A673 (cell line): Measurements from ENCODE around the gene FBXW4.

Experiments
- EZH2 ChIP-seq: fragments of 200-600 bp; sonication (generic); IDR thresholded peaks from 2 replicates; pipeline ENCODE4 v1.6.1; 2017; ENCODE audit warnings: borderline replicate concordance, low read depth, mild to moderate bottlenecking, mixed read lengths, antibody characterized with exemption, low read length; ENCODE audit not compliant: poor library complexity, severe bottlenecking
- TF ChIP-seq, protein P1 (sequence below): fragments of 300-800, 200-600 bp; sonication (generic); conservative IDR thresholded peaks from 2 replicates; pipeline ENCODE4 v1.5.1; 2017; ENCODE audit warnings: low read depth, mild to moderate bottlenecking, antibody characterized with exemption, low read length, moderate library complexity, mixed read lengths

DNA sequence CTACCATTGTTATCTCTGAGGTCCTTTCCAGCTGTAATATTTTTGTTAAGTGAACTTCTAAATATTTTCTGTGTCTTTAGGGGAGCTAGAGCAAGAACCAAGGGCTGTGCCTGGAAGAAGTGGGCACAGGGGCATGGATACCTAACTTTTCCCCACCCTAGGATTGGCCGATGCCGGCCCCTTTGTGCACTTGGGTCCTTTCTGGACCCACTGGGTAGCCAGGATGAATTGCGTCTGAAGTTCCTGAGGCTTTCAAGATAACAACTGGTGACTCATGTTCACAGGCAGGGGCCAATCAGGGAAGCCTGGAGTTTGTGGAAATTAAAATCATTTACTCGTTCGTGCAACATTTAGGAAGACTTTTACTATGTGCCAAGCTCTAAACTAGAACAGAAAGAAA is 106.1 kb downstream of the FBXW4 start:
- TF ChIP-seq, protein P1, sequence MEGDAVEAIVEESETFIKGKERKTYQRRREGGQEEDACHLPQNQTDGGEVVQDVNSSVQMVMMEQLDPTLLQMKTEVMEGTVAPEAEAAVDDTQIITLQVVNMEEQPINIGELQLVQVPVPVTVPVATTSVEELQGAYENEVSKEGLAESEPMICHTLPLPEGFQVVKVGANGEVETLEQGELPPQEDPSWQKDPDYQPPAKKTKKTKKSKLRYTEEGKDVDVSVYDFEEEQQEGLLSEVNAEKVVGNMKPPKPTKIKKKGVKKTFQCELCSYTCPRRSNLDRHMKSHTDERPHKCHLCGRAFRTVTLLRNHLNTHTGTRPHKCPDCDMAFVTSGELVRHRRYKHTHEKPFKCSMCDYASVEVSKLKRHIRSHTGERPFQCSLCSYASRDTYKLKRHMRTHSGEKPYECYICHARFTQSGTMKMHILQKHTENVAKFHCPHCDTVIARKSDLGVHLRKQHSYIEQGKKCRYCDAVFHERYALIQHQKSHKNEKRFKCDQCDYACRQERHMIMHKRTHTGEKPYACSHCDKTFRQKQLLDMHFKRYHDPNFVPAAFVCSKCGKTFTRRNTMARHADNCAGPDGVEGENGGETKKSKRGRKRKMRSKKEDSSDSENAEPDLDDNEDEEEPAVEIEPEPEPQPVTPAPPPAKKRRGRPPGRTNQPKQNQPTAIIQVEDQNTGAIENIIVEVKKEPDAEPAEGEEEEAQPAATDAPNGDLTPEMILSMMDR = no peak
- no peak for TF ChIP-seq EZH2
